HG03565 (cell line): Measurements from ENCODE around the gene TMPRSS11D.

Experiments used
- ATAC-seq: cut with Tn5 transposase; IDR thresholded peaks from one replicate; pipeline ENCODE4 v1.9.1; 2021; ENCODE audit warnings: mild to moderate bottlenecking, moderate library complexity; ENCODE audit not compliant: unreplicated experiment

TMPRSS11D gene

GRCh38 chr4:67891645-67892044 lies 7.8 kb upstream of the TMPRSS11D start:
- no peak for ATAC-seq

GRCh38 chr4:67886281-67886680 lies 2.5 kb upstream of the TMPRSS11D start:
- ATAC-seq: no peak

DNA sequence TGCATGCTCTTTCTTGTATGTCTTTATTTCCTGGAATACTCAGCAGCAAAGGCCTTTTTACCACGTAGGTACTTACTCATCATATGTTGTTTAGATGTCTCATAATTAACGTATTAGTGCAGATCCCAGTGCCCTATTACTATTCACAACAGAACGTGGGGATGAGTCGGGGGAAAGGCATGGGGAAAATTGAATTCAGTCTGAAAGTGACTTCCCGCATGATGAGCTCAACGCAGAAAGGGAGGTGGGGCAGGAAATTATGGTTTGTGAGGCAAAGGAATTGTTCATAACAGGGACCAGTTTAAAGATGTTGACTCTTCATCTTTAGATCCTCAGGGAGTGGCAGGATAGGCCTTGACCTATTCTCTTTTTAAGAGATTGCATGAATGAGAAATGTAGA lies 2.0 kb upstream of the TMPRSS11D start:
- ATAC-seq: no peak

- no peak for ATAC-seq
Measured at GRCh38 chr4:67884701-67885100, 899 bp upstream of the TMPRSS11D start.

DNA sequence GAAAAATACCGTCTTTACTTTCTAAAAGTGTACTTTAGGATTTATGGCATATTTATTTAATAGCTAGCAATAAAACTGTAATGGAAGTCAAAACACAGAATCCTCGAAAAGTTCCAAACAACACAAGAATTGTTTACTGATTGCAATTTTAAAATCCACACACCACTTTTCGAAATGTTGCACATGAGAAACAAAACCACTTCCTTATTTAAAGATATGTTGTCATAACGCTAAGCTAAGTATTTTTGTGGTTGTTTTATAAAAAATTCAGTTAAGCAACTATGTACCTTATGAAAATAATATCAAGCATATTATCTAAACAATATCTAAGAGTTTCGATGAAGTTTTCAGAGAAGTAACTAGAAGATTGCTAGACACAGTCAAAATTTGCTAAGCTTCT lies 344 bp downstream of the TMPRSS11D start:
- no peak for ATAC-seq

- no peak for ATAC-seq
Measured at GRCh38 chr4:67880866-67881610, 2.8 kb downstream of the TMPRSS11D start.

DNA sequence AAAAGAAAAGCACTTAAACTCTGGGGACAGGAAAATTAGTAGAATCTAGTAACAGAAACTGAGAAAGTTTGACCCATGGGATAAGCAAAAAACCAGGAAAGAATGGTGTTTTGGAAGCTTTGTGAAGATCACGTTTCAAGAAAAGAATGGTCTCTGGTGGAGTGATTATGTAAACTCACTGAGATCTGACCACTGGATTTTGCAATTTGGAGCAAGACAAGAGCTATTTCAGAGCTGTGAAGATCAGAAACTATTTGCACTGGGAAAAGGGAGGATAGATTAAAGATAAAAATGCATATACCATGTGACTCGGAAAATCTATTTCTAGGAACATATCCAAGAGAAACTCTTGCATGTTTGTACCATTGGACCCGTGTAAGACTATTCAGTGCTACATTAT lies 4.3 kb downstream of the TMPRSS11D start:
- ATAC-seq: no peak

GRCh38 chr4:67877086-67877485 lies 6.7 kb downstream of the TMPRSS11D start:
- ATAC-seq: no peak

DNA sequence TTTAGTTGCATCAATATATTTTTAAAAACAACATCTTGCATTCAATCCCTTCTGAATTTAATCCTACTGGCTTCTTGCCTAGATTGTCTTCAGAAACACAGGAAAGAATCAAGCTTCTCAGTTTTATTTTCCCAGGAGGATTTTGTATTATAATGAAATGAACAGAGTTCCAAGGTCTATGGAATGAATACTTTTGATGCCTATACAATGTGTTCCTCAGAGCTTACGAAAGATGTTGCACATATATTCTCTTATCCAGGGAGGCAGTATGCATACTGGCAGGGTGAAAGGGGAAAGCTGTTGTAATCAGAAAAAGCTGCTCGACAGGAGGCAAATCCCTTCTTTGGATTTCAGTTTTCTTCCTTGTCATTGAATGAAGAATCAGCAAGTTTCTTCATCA lies 8.8 kb downstream of the TMPRSS11D start:
- ATAC-seq: no peak

GRCh38 chr4:67873116-67873515 lies 10.7 kb downstream of the TMPRSS11D start:
- ATAC-seq: no peak

GRCh38 chr4:67871867-67872266 lies 11.9 kb downstream of the TMPRSS11D start:
- peak; percentile 94 for ATAC-seq

DNA sequence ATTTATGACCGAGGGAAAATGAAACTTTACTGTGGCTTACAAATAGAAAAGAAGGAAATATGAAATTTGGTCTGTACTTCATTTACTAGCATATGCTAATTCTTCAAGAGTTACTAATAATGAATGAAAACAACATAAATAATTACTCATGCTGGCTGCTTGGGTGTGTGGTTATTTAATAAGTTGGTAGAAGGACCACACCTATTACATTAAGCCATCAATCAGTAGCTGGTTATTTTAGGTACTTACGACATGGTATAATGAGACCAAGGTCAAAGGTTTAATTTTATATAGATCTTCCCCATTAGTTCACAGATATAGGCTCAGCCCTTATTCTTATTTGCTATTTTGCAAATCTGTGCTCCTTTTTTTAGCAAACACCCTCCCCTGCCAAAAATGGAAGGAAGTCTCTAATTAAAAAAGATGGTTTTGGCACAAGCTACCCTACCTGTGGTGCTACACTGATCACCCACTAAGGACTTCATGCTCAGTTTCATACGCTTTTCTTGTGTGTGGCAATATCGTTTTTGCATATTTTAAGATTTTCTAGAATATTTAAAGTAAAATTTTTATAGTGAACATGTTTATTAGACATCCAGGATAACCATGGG lies 14.1 kb downstream of the TMPRSS11D start:
- ATAC-seq: no peak

DNA sequence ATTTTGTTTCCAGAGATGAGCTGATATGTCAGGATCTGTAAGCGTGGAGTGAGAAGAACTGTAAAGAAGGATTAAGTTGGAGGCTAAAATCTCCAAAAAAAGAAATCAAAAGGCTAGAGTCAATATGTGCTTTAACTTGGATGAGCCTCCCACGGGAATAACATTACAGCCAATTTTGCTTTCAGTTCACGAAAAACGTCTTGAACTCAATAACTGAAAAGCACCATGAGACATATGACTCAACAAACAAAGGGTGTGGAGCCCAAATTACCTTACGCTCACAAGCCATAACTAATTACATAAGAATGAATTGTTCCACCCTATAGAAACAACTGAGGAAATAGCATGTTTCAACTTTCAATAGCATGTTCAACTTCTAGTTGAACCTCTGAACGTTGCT lies 22.3 kb downstream of the TMPRSS11D start:
- ATAC-seq: no peak

DNA sequence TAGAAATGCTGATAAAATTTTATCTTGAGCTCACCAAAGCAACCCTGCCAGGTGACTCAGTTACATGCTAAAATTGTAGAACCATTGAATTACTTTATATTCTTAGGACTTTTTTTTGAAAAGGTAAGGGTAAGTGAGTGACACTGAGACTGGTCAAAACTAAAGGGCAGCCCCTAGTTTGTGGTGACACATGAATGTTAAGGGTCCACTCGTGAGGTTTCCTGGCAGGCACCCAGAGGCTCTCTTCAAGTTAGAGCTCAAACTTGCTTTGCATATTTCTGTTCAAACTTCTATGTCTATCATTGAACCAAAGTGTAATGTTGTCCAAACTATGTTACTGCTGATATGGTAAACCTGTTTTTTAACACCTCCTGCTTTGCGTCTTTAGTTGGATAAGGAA lies 30.5 kb downstream of the TMPRSS11D start:
- no peak for ATAC-seq

- no peak for ATAC-seq
Measured at GRCh38 chr4:67820903-67821302, 62.9 kb downstream of the TMPRSS11D start.

- no peak for ATAC-seq
Measured at GRCh38 chr4:67810011-67810410, 73.8 kb downstream of the TMPRSS11D start.

GRCh38 chr4:67809502-67809901 lies 74.3 kb downstream of the TMPRSS11D start:
- ATAC-seq: no peak

GRCh38 chr4:67796810-67797209 lies 87.0 kb downstream of the TMPRSS11D start:
- no peak for ATAC-seq

- ATAC-seq: no peak
Measured at GRCh38 chr4:67790721-67791120, 93.1 kb downstream of the TMPRSS11D start.

GRCh38 chr4:67787311-67787710 lies 96.5 kb downstream of the TMPRSS11D start:
- no peak for ATAC-seq

DNA sequence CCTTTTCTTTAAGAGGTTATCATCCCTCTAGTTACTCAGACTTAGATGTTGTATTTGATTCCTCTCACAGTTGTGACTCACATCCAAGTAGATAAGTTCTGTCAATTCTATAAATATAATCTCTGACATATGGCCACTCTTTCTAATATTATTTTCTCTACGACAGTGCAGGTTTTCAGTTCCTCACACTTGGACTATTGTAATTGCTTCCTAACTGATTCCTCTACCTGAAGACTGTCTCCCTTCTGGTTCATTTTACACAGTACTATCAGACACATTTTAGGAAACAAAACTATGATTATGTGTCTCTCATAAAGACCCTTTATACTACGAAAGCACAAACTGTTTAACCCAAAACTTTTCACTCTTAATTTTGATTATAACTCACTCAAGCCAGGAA lies 98.3 kb downstream of the TMPRSS11D start:
- no peak for ATAC-seq

DNA sequence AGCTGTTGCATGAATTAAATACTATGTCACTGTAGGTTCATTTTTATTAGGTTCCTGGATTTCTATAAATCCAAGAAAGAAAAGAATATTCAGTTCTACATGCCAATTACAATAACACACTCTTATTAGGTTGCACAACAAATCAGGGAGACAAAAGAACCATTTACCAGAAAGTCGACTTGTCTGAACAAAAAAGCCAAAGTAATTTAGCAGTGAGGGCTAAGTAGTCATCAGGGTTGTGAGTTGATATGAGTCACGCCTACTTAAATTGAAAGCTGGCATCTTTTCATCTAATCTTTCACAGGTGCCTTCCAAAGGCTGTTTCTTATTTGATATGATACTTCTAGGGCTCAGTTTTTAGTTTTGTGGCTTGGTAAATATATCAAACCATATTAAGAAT lies 104.2 kb downstream of the TMPRSS11D start:
- ATAC-seq: no peak

DNA sequence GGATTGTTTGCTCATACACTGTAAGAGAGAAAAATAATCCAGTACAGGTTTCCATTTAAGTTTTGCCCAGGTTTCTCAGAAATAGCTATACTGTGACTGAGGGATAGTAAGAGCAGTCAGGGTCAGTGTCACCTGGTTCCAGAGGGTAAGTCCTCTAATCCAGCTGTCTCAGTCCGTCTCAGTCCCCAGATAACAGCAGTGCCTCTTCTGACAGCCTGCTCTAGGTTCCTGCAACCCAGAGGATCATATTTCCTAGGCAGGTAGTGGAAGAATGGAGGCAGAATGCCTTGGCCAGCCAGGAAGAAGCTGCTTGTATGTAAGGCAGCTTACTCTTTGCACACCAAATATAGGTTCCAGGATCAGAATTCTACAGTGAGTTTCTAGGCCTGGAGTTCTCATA lies 107.1 kb downstream of the TMPRSS11D start:
- ATAC-seq: no peak
